Fibroblast of skin of back (primary cell): Measurements from ENCODE around the gene NPEPL1.

ENCODE experiments used
- DNase-seq: peaks from one replicate; pipeline ENCODE4 v3.0.0-alpha.2; 2013

NPEPL1 gene

DNA sequence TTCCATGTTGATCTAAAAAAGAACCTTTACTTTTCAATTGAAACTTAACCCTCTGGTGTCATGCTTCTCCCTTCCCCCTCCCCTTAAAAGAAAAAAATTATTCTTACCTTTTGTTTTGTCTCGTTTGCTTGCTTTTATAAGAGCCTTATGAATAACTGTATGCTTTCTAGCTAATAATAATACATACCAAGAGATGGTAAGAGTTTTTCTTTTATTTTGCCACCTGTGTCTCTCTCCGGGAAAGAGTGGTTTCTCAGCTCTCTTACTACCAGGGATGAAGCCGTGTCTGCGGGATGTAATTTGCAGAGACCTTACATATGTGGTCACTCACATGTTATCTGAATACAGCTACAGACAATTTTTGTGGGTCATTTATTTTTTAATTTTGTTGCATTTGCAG, 33.8 kb upstream of the NPEPL1 start:
- DNase-seq = no peak

DNA sequence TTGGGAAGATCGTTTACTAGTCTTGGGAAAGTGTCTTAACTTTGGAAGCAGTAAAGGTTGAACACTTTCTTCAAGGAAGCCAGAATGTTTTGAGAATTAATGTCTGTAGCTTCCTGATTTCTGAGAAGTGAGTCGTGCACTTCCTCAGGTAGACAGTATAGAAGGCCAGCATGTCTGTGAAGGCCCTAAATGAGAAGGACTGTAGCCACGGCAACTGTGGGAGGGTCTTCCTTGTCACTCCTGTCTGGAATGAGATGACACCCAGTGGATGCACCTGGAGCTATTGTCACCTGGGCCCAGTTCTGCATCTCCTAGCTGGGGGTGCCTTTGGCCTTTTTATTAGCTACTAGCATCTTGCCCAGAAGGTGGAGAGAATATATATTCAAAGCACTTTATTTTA, 32.8 kb upstream of the NPEPL1 start:
- DNase-seq = no peak

DNA sequence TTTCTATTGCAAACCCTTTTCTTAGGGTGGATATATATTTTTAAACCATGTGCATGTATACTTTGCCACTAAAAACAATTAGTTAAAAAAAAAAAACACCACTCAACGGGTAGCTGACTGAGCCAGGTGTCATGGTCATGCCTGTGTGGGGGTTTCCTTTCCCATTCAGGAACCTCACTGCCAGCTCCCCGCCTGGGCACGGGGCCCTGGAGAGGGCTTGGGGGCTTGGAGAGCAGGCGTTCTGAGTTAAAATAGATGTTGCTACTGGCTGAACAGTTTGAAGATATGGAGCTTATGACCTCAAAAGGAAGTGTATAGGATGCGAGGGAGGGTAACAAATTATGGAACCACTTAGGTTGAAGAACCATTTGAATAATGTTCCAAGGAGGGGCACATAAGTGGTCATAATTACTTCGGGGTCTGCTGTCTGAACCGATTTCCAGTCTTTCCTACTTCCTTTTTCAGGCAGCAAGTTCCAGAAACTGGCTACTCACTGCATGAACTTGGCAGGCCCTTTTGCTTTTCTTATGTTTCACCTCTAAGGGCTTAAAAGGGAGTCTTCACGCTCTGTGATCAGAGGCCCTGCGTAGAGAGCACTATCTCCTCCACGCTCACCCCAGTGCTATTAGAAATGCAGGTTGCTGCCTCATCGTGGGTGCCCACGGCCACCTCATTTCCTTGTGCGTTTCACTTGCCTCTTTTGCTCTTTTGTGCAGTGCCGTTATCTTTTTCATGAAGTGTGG, 31.6 kb upstream of the NPEPL1 start:
- no peak for DNase-seq

DNA sequence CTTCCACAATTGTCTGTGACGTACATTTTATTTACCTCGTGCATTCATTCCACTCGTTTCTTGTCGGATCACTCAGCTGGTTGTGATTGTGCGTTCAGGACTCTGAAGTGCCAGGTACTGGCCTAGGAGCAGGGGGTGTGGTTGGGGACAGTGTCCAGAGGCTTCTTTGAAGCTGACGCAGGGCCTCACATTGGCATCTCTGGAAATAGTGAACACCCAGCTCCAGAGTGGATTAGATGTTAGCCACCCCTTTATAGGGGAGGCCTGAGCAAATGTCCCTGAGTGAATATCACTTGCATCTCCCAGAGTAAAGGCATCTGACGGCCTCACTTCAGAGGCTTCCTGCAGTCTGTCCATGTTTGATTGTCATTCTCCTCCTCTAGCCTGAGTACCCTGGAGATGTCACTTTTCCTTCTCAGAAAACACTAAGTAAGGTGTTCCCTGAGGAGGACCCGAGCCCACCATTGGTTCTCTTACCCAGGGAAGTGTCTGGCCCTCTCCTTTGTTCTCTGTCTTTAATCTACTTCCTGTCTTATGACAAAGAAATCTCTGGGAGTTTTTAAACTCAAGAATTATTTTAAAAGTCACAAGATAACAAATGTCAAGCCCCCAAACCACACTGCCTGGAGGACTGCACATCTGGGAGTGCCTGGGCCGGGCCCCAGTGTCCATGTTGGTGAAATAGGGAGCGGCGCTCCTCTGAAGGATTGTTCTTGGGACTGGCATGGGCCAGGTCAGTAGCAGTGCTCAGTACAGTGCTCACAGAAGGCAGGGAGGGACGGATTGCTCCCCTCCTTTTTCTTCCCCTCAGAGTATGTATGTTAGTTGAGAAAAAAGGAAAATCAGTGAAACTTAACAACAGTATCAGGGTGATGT, 30.8 kb upstream of the NPEPL1 start:
- no peak for DNase-seq

DNA sequence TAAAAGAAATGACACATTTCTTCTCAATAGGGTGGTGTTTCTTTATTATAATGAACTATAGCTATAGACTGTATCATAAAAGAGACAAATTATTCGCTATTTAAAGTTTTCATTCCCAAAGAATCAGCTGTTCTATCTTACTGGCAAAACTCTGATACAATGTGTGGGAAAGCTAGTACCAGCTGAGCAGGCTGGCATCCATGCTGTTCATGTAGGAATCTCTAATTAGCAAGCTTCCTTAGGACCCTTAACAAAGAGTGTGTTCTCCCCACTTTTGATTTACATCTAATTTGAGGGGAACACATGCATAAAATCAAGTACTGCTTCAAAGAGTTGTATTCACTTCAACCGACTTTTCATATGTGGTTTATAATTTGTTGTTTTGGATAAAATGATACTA, 28.3 kb upstream of the NPEPL1 start:
- no peak for DNase-seq

DNA sequence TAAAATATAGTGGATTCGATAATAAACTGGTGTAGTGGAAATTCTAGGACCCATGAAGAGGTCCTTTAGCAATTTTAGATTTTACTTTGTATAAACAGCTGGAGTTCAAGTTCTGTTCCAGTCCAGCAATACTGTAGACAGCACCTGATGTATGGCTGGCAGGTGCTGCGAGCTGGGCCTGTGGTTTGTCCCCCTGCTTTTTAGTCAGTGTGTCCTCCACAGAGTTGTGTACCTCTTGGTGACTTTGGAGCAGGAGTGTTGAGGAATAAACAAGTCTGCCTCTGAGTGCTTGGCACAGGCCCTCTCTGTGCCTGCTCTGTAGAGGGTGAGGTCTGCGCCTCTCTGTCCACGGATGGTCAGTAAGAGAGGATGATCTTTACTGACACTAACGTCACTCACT, 27.7 kb upstream of the NPEPL1 start:
- DNase-seq = no peak

DNA sequence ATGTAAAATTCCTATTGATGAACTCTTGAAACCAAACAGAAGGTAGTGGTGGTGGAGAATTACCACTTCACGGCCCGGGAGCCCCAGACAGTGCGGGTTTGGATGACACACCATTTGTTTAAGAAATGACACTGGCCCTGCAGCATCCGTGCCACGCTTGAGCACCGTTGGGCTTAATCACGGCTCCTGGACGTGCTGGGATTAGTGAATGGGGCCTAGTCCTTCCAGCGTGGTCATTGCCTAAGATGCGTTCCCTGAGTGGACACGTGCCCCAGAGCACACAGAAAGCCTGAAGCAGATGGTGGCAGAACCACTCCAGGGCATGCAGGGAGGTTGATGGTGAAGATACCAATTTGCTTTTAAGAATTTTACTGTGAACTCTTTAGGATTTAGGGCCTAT, 27.0 kb upstream of the NPEPL1 start:
- DNase-seq = no peak

DNA sequence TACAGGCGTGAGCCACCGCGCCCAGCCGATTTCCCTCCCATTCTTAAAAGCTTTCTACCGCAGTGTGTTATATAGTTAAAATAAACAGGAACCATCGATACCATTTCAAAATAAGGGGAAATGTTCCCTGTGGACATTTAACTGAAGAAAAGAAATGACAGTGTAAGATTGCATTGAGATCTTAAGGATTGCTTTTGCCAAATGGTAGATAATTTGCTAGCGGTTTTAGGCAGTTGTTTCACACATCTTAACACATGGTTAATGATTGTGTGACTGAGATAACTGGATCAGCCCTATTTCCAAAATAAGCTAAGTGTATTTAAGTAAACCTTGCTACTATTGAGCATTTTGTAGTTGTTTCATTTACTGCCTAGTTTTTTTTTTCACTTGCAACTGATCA, 25.9 kb upstream of the NPEPL1 start:
- no peak for DNase-seq

DNA sequence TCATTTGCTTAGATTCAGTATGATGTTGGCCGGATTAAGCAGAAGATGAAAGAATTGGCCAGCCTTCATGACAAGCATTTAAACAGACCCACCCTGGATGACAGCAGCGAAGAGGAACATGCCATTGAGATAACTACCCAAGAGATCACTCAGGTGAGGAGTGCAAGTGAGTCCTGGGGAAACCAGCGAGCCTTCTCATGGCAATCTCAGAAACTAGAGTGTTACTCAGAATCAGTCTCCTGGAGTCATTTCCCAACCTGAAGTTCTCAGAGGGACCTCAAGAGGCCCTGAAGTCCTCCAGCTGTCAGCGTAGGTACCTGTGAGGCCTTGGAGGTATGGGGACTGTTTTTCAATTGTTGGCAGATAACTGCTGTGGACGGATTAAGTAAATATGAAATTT, 24.6 kb upstream of the NPEPL1 start:
- no peak for DNase-seq

DNA sequence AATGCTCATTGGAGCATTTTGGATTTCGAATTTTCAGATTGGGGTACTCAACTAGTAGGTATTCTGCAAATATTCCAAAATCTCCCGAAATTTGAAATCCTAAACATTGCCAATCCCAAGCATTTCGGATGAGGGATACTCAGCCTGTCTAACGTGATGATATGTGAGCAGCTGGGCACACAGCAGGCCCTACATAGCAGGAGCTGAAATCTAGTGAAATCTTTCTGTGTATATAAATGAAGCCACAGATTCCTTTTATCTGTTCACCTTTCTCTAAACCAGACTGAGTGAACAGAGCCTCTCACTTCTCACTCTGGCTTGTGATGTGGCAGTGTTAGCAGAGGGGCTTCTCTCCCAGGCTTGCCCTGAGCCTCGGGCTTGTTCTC, 23.7 kb upstream of the NPEPL1 start:
- no peak for DNase-seq

DNA sequence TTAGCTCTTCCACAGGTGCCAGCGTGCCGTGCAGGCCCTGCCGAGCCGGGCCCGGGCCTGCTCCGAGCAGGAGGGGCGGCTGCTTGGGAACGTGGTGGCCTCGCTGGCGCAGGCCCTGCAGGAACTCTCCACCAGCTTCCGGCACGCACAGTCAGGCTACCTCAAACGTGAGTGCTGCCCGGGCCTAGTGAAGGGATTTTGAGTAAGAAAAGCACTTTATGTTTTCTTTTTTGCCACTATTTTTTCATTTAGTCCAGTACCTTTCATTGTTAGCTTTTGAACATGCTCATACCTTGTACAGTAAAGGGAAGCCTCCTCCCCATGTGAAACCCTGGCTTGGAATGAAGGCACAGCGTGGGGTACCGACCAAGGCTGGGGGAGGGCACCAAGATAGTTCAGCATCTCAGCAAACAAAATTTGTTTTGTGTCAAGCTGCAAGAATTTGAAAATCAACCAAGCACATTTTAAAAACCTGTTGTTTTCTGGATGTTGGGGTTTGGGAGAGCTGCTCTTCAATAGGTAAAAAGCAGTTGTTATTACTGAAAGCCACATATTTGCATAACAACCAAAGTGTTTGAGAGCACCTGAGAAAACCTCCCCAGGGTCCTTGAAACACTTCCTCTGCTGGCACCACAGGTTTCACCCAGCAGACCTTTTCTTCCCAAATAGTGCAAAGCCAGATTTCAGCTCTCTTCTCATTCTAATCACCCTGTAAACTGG, 23.2 kb upstream of the NPEPL1 start:
- no peak for DNase-seq

DNA sequence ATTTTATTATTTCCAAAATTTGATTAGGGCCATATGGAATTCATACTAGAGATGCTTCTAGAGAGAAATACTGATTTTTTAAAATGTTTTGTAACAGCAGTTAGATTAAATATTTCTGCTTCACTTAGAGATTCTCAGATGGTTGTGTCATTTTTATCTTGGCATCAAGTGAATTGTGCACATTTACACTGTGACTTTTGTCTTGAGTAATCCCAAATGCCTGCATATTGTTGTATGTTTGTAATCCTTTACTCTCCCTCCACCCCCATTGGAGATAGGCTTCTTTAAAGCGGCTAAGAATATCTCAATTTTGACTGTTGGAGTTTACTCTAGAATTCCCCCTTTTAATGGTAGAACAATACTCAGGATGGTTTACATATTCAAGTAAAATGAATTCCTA, 22.5 kb upstream of the NPEPL1 start:
- DNase-seq = no peak

DNA sequence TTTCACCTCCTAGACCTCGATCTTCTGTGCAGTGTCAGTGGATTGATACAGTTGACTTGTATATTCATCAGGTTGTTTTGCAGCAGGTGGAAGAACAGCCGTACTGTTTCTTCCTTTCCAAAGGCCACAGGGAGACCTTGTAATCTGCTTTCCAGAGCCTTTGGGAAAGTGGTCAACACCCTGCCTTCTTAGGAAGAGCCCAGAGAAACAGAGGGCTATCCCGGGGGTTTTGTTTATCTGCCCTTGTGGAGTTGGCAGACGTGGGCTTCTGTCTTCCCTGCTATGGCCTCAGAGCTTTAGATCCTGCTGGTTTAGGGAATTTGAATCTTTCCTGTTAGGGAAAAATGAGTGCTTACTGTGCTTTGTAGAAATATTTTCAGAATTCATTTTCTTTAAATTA, 21.9 kb upstream of the NPEPL1 start:
- DNase-seq = no peak

DNA sequence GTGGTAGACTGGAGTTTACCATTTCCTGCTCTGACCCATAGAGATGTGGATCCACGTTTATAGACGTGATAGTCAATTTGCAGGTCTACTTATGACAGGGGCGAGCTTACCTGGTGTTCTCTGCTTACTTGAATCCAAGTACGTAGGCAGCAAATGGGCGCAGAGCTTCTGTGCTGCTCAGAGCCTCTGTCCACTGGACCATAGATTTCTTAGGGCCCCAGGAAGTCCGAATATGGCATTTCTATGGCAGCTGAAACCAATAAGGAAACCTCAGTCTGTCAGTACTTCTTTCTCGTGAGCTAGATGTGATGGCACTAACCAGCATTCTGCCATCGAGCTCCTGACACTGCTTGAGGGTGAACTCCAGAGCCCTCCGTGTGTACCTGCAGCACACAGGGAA, 19.5 kb upstream of the NPEPL1 start:
- DNase-seq = no peak

DNA sequence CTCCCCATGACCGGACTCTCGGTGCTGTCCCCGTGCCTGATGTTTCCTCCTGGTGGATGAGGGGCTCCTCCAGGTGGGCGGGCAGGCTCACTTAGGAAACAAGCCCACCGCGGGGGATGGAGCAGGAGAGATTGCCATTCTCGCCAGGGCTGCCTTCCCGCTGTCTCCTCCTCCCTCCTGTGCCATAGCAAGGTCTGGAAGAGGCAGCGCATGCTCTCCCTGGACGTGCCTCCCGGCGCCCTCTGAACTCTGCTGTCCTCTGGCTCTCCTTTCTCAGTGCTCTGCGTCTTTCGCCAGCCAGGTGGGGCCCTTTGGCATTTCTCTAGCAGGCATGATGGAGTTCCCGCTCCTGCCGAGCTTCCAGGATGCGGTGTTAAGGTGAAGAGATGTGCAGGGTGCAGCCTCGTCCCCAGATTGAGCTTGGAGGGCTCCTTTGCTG, 17.4 kb upstream of the NPEPL1 start:
- no peak for DNase-seq

DNA sequence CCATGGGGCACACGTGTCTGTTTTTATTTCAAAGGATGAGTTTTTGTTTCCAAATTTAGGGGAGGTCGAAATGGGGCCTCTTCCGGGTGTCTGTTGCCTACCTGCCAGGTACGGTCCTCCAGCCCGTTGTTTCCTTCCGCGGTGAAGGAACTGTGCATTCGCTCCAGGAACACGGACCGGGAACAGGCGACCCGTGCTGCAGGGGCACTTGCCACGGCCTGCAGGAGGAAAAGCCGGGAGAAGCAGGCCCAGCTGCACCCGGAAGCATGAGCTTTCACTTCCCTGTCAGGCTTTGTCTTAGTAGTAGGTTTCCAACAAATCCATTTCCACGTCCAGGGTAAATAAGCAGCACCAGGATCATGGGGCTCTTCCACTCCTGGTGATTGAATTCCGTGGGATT, 17.0 kb upstream of the NPEPL1 start:
- no peak for DNase-seq

DNA sequence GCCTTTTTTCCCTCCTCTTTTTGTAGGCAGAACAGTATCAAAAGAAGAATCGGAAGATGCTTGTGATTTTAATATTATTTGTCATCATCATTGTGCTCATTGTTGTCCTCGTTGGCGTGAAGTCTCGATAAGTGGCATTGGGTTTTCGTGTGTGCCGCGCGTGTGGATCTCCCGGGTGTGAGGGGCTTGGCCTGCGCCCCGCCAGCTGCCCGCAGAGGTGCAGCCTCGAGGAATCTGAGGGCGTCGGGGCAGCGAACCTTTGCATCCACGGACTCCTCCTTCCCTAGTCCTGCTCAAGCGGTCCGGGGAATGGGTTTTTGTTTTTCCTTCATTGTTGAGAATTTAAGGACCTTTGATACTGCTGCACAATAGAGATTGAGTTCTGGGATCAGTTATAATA, 16.4 kb upstream of the NPEPL1 start:
- DNase-seq = no peak

DNA sequence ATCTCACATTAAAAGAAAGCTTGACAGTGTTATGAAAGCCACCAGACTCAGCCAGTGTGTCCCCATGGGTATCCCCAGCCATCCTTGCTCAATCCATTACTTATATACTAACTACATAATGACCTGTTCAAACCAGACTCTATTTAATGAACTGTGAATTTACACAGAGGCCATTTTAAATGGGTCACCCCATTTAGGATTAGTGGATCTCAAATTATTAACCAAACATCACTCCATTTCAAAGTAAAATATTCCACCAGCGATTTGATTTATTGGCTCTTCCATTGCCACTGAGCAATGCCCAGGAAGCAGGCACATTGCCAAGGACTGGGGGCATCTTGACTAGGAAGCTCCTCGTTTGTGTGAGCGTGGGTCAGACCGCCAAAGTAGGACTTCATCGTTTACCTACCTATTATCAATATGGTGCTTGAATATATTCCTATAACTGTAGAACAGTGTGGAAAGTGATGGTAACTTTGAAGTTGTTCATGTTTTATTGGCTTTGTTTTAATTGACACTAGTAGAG, 15.5 kb upstream of the NPEPL1 start:
- no peak for DNase-seq

DNA sequence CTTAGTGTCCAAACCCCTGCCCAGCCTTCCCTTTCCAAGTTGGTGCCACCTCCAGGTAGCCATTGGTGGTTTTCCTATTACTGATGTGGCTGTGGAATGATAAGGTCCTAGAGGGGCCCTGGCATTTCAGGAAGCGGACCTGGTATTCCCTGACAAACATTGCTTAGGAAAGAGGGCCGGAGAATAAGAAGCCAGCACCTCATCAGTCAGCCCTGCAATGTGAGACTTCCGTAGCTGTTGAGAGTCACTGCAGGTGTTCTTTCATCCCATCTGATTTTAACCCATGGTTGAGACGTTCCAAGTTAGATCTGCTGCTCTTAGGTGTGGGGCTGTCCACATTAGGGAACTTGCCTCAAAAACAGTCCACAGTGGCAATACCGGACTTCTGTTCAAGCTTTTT, 14.8 kb upstream of the NPEPL1 start:
- DNase-seq = no peak

DNA sequence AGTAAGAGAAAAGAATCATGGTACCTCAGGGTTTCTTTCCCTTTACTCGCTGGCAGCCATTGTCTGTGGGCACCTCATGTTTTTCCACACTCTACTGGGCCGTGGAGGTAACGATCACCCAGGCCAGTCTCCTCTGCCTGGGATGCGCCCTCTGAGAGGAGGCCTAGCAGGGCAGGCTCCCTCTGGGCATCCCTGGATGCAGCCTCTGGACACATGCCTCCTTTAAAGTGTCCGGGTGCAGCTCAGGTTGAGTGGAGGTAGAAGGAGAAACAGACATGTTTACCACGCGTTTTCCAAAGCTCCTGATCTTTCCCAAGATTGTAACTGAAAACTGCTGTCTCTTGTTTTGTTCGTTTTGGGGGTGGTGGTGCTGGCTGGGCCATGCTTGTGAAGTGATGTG, 13.8 kb upstream of the NPEPL1 start:
- DNase-seq = no peak

DNA sequence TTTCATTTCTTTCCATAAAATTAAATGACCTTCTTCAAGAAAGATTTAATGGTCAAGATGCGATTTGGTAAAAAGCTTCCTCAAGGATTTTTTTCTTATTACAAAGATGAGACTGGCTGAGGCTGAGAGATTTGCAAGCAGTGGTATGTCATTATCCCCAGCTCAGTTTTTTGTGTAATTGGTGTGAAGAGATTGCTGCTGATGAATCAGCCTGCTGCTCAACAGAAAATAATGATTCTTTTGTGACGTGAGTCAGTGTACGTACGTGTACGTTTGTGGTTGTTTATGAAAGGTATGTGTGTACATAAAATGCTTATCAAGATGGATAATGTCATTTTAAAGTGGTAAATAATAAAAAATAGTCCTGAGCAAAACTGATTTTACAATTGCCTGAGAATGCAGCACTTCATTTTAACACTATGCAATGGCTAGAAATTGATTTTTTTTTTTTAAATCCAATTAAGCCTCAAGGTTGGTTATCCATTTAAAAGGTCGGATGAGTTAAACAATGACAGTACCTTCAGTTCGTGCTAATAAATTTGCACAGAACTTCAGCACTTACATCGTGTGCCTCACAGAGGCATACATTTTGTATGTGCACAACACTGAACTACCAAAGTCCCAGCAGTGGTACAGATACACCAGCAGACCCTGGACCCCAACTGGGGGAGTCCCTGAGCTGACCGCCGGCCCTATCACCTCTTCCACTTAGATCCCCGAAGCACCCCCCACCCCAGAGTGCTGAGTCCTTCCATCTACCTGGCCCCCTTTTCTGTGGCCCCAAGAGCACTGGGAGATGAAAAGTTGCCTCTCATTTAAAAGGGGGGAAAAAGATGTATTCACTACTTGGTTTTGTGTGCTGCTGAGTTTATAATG, 9.7 kb upstream of the NPEPL1 start:
- DNase-seq = no peak

DNA sequence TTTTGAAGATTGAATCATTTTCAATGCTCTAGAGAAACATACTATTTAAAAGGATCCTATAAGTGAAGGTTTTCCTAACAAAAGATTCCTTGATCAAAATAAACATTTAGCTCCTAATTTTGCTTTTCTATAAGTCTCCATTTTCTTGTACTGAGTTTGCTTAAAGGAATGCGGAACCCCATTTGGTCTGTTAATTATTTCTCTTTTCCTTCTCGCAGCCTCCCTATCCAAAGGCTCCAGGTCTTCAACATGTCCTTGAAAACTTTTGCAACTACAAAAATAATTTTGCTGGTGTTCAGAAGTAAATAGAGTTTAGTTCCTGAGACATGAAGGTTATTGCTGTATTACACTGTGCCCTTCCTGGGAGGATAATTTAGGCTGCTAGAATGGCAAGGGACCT, 8.3 kb upstream of the NPEPL1 start:
- no peak for DNase-seq
